GM21423 (cell line): ENCODE results near the gene ZNF549.

ENCODE experiments used
- ATAC-seq: cut with Tn5 transposase; IDR thresholded peaks from one replicate; pipeline ENCODE4 v1.9.1; 2021; ENCODE audit warnings: mild to moderate bottlenecking, moderate library complexity; ENCODE audit not compliant: unreplicated experiment

Gene ZNF549

DNA sequence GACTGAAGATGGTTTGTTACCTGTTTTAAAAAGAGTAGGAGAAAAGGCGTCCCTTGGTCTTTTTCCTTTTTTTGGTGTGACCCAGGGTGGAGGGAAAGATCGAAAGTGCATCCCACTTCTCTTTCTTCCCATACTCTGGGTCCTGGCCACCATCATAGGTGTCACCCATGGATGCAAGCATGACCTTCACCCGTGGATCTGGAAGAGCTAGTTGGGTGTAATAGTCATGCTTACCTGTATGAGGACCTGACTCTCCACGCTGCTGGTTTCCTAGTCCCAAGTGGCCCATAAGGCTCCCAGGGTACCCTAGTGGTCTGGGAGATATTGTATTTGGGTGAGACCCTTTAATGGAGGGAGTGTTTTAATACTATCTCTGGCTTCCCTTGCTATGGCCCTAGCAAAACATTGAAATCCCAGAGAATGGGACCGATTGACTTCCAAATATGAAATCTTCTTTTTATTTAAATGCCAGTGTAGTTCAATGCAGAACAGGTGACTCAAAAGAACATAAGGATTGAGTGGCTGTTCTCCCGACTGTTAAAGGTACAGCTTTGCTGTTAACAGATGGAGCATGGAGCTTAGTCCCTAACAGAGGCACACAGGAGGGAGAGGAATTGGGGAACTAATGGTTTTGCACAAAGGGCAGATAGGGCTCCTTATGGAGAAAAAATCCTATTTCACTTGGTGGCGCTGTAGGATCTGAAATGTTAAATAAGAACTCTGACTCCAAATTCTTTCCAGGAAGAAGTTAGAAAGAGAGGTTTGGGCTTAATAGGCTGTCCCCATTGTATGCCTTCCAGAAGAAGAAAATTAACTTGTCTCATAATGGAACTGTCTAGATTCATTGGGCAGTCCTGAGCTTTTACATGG is 39.5 kb downstream of the ZNF549 start:
- no peak for ATAC-seq

DNA sequence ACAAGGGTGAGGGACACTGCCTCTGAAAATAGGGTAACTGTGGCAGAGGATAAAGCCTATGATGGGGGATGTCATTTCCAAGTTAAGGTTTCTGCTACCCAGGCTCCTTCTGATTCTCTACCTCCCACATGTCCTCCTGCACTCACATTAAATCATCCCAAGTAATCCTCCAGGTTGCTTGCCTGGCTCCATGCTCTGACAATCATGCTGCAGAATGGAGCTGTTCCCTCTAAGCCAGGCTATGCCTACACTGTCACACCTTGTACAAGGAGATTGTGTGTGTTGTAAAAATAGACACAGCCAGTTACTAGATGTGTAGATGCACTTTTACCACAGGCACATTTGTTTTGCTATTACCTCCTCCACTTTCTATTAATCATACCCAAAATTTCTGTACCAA is 43.6 kb downstream of the ZNF549 start:
- no peak for ATAC-seq

DNA sequence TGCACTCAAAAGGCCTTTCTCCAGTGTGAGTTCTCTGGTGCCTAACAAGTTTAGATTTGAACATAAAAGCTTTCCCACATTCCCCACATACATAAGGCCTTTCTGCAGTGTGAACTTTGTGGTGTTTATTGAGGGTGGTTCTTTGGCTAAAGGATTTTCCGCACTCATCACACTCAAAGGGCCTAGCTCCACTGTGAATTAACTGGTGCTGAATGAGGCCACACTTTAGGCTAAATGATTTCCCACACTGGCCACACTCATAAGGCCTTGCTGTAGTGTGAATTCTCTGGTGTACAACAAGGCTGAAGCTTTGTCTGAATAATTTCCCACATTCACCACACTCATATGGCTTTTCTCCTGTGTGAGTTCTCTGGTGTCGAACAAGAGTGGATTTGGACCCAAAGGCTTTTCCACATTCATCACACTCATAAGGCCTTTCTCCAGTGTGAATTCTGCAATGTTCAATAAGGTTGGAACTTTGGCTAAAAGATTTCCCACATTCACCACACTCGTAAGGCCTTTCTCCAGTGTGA is 45.3 kb downstream of the ZNF549 start:
- no peak for ATAC-seq

DNA sequence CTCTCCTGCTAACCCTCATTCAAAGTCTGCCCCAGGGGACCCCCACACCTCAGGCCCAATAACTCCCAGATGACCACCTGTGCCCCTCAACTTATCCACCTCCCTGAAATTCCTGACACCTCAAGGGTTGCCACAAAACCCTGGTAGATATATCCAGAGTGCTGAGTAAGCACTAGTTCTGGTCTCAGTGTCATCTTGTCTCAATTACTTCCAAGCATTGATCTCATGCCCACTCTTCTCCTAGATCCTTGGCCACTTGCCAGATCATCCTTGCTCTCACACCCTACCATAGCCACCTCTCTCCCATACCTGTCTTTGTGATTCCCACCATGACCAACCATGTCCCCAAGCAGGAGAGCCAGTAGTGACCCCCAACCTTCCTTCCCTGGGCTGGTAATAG is 49.5 kb downstream of the ZNF549 start:
- no peak for ATAC-seq

DNA sequence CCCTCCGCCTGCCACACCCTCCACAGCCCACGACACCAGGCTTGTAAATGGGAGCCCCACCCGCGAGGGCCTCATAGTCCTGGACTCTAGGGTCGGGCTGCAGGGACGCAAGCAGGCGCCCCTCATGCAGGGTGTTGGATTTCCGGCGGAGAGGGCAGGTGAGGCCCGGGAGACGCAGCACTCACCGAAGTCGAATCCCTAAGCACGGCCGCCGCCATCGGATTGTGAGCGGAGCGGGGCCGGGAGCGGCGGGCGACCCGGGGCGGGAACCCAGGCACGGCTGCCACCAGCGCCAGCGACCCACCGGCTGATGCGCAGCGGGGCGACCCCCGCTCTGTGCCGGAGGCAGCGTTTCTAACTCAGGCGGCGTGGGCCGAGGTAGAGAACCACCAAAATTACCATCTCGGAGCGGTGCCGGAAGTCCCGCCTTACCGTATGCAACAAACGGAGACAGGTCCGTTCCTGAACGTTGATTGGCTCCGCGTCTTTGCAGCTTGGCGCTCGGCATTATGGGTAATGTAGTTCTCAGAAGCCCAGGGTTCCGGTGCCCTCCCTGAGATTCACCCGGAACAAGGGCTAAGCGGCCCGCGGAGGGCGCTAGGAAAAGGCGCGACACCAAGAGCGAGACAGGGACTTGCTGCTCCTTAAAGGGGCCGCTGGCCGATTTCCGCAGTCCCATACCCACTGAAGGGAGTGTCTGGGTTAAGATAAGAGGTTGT is 51.5 kb downstream of the ZNF549 start, which contains the start of gene ZNF416:
ZNF416 (minus strand) TSS at position 425 of the 719 bp plus-strand sequence; CDS start at position 218, 207 bp downstream.
- ATAC-seq, result peak; percentile 91

DNA sequence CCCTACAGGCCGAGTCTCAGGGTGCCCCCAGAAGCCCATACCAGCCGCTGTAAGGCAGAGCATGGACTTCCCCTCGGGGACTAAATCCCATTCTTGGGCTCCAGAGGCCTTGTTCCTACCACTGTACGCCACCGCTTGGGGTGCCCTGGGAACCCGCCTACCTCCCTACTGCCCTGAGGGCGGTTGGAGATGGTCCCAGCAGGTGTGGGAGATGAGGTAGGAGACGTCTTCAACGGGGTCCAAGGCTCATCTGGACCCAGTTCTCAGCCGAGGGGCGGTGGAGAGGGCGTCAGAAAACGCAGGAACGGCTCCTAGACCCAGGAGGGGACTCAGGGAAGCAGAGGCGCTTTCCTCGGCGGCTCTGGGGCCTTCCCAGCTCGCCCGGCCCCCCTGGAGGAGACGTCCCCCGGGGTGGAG is 56.0 kb downstream of the ZNF549 start:
- ATAC-seq, result no peak

DNA sequence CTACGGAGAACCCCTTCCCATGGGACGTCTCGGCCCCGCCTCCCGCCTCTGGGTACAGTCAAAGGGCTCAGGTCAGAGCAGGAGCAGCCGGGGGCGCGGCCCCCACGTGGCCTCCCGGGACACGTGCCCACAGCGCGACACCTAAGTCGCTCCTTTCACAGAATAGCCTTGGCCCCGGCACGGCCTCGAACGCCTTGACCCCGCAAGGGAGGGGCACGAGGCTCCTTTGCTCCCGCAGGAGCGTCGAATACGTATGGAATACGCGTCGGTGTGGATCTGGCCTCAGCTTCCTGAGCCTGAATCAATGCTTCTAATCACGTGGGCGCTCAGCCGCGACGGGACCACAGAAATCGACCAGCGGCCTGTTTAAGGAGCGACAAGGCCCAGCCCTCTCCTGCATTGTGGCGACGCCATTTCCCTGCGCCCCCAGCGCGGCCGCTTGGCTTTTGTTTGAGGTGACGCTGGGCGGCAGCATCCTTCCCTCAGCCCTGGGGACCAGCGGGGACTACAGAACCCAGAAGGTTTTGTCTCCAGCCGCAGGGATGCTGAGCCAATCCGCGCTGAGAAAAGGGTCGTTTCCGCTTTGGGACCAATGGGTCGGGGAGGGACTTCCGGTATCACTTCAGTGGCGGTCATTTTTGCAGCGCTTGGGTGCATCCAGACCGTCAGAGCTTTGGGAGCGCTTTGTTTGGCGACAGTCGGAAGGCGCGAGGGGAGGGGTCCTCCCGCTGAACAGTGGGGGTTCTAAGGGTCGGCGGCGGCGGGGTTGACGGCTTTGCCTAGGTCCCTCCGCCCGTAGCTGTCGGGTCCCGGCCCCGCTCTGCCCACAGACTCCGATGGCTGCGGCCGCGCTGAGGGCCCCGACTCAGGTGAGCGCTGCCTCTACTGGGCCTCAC is 56.6 kb downstream of the ZNF549 start, which contains the start of gene ZIK1:
ZIK1 (plus strand) TSS at position 625 of the 896 bp plus-strand sequence; CDS start at position 837, 212 bp downstream.
- peak; percentile 80 for ATAC-seq

DNA sequence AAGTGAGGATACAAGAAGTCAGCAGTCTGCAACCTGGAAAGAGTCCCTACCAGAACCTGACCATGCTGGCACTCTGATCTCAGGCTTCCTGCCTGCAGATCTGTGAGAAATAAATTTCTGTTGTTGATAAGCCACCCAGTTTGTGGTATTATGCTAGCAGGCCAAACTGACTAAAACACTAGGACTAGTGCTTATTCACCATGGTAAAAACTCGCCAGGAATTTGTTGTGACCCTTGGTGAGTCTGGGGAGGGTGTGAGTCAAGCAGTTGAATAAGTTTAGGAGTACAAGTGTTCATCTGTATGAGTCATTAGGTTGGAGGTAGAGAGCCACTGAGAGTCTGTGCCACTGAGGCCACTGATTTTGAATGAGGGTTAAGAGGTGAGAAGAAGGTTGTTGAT is 60.4 kb downstream of the ZNF549 start:
- no peak for ATAC-seq

DNA sequence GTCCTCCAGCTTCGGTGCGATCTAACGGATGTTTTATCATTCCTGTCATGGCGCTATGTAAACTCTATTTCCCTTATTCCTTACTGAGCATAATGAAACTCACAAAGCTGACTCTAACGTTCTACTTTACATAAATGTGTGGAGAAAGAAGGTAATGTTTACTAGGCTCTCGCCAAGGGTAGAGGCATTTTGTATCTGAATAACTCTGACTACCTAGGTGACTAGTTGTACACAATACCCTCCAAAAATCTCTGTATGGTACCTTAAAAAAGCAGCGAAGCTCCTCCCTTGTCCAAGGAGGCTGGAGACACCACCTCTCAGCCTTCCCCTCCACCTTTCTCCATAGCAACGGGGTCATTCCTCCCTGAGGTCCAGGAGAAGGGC is 72.2 kb downstream of the ZNF549 start:
- no peak for ATAC-seq

DNA sequence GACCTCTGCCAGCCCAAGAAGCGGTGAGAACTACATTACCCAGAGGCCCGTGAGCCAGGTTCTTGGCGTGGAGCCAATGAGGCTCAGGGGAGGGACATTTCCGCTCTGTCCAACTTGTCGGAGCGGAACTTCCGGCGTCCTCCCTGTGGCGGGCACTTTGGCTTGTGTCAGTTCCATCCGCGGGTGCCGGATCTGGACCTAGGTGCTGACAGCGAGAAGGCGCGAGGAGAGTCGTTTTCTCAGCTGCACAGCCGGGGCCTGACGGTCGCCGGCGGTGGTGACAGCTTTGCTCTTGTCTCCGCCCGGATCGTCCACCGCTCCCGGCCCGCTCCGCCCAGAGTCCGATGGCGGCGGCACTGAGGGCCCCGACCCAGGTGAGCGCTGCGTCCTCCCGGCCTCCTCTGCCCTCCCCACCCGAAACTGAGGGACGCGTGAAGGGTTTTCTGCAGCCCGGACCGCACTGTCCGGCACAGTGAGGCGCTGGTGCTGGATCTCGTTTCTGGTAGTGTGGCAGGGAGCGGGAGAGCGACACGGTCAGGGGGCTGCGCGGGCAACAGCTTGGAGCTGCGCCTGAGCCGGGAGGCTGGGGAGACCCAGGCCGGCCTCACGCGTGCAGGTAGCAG is 72.7 kb downstream of the ZNF549 start, which contains the start of gene ZNF530:
ZNF530 (plus strand) TSS at position 125 of the 623 bp plus-strand sequence. CDS start 4,461 bp downstream, outside the sequence.
- peak; percentile 93 for ATAC-seq

DNA sequence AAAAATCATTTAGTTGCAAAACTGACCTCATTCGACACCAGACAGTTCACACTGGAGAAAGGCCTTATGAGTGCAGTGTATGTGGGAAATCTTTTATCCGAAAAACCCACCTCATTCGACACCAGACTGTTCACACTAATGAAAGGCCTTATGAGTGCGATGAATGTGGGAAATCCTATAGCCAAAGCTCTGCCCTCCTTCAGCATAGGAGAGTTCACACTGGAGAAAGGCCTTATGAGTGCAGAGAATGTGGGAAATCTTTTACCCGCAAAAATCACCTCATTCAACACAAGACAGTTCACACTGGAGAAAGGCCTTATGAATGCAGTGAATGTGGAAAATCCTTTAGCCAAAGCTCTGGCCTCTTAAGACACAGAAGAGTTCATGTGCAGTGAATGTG is 79.8 kb downstream of the ZNF549 start:
- ATAC-seq, result no peak
